Measurements from ENCODE around the gene TOR3A.
"Not testable (repeated sequence)": the region's sequence is repeated elsewhere in the genome, so short reads cannot be mapped to it uniquely, and the experiment has no call there.

The TOR3A gene

DNA sequence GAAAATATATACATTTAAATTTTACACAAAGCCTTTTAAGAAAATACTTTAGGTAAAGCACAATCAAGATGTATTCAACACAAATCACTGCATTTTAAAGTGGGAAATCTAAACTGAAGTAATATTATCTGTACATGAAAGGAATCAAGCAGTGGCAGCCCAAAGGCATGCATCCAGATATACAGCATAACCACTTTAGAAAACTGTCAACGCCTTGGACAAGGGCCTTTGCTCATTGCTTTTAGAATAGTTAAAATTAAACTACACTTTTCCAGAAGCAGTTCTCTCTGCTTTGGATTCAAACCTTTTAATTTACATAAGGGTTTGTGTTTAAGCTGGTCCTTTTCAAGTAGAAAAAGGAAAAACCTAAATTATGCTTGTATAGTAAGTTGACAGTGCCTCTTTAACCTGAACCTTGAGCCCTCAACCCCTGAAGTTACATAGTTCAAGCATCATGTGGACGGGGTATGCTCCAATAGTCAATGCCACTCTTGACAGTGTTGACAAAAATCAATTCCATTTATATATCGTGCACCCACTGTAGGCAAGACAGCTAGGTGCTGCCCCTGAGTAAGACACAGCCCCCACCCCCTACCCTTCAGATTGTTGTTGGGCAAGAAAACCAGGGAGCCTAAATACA, 22.9 kb downstream of the TOR3A start:
- no peak for DNase-seq (ENCODE audit: extremely low read depth in 1 of 2, low read depth in 1 of 2)

DNA sequence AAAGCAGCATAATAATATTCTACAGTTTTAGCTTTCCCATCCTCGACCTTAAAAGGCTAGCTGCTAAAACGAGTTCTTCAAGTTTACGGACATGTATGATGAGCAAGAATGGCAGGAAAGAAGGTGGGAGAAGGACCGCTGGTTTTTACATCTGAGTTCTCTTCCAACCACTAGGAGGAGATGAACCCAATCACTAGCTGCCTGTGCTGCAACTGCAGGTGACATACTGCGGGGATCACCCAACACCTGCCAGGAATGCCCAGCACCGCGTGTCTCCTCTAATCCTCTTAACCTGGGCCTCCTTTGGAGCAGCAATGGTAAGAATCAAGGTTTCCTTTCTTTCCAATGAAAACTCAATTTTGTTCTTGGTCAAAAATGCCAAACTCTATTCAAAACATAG, 23.5 kb downstream of the TOR3A start:
- no peak for DNase-seq (ENCODE audit: extremely low read depth in 1 of 2, low read depth in 1 of 2)

DNA sequence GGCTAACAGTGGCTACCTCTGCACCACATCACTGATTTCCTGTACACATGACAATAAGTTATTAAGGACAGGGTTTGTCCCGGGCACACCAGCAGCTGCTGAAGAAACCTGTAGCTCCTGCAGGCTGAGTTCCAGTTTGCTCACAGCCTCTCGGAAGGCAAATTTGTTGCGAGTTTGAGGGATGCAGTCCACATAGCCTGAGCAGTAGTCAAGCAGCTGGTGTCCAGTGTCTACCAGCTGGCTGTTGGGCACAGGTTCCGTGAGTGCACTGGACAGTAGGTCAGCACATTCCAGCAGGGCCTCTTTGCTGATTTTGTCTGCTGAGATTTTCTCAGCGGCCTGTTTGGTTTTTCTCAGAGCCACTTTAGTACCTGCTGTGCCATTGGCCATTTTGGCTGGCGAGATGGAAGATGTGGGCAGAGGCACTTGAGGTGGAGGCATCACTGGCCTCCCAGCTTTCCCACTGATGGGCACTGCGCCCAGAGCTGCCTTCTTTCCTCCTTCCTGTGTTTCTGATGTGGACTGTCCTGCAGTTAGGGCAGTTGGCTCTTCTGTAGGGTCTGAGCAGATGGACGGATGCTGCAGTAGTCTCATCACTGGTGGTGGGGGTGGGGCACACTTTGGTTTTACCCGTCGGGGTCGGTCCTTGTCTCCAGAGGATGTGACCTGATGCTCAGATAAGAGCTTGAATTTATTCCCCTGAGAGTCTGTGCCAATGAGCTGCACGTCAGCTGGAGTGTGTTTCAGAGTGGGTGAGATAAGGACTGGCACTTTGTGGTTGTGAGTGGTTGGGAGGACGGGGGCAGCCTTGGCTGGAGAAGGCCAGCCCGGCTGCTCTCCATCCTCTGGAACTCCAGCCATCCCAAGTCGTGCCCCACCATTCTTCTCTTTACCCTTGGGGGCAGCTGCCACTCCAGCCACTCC, 26.1 kb downstream of the TOR3A start:
- no peak for DNase-seq (ENCODE audit: extremely low read depth in 1 of 2, low read depth in 1 of 2)

DNA sequence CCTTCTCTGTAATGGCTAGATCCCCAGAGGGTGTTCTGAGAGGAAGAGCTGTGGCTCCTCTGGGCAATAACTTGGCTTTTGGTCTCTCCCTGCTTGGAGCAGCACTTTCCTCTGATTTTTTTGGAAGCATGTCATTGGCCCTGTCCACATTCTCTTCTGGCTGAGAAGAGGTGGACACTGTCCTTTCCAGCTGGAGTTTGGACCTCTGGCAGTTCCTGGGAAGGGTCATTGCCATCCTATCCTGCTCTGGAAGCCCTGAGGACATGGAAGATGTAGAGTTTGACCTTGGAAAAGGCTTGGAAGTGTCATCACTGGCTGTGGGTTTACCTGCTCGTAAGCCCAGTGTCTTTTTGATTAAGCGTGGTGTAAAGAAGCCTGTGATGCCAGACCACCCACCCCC, 26.8 kb downstream of the TOR3A start:
- DNase-seq (ENCODE audit: extremely low read depth in 1 of 2, low read depth in 1 of 2): no peak

DNA sequence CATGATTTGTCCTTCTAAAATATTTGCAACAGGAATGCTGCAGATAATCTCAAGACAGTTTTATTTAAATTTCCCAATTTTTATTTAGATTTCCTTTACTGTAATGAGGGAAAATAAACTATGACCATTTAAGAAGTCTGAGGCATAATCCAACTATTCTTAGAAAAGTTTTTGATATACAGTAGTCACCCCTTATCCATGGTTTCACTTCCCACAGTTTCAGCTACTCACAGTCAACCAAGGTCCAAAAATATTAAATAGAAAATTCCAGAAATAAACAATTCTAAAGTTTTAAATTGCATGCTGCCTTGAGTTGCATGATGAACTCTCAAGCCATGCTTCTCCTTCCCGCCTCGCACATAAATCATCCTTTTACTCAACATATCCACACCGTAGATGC, 33.3 kb downstream of the TOR3A start:
- no peak for DNase-seq (ENCODE audit: extremely low read depth in 1 of 2, low read depth in 1 of 2)

DNA sequence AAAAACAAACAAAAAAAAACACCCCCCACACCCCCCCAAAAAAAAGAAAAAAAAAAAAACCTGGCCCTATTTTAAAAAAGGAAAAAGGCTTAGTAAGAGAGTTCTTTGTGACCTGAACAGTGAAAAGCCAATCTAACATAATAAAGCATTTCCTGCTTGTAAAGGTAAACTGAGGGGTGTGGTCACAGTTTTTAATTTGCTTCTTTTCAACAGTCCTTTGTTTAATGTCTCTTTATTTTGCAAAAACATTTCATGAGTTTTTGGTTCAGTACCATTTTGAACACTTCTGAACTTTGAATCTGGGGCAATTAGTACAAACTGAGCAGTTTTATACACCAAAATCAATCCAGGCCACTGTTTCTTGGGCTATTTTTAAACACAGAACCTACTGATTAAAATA, 37.6 kb downstream of the TOR3A start:
- DNase-seq (ENCODE audit: extremely low read depth in 1 of 2, low read depth in 1 of 2): no peak

DNA sequence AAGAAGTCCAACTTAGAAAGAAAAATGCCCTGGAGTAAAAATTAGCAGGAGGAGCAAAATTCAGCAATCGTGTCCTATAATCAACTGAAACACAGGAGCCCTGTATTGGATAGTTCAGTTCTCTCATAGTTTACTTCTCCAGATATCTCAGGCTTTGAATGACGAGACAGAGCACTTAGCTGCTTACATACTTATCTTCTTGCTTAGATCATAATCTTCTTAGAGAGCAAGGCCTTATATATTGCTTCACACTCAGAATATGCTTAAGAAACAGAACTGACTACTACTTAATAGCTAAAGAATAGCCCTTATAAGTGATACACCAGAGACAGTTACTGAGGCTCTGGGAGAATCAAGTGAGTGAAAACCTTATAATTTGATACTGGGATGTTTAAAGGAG, 38.9 kb downstream of the TOR3A start:
- no peak for DNase-seq (ENCODE audit: extremely low read depth in 1 of 2, low read depth in 1 of 2)

DNA sequence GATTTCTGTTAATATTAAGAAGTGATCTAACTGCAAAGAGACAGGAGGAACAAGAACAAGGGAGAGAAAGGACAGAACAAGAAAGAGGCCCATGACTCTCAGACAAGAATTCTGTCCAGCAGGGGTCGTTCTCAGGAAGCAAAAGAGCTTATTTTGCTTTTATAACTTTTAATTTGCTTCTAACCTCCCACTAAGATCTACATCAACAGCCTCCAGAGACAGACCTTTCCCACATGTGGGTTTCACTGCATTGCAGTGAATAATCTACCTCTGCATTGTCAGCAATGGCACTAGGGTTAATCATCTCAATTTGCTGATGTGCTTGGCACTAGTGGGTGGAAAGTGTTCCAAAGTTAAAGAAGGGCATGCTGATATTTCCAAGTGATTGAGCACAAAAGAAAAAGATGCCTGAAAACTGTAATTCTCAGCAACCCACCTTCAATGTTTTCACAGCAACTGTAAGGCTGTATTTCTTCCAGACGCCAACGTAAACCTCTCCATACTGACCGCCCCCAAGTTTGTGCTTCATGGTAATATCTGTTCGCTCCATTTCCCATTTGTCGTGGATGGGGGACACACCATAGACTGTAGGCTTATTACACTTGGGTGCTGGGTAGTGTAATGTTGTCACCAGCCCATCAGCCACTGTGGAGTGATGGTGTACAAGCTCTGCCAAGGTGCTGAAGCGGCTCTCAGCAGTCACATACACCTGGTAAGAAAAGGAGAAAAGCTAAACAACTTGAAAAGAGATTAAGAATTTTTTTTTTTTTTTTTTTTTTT, 39.5 kb downstream of the TOR3A start:
- peak in 1 of 2 donors; percentile 27 for DNase-seq (ENCODE audit: extremely low read depth in 1 of 2, low read depth in 1 of 2)

DNA sequence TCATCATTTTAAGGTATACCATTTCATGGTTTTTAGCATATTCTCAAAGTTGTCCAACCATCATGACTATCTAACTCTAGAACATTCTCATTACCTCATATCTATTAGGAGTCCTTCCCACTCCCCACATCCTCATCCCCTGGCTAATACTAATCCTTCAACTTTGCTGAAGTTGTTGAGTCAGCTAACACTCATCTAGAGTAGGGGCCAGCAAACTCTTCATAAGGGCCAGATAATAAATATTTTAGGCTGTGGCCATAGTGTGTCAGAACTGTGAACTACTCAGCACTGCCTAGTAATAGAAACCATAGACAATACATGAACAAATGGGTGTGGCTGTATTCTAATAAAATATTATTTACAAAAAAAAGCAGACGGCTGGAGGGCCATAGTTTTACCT, 43.0 kb downstream of the TOR3A start:
- DNase-seq (ENCODE audit: extremely low read depth in 1 of 2, low read depth in 1 of 2): no peak

DNA sequence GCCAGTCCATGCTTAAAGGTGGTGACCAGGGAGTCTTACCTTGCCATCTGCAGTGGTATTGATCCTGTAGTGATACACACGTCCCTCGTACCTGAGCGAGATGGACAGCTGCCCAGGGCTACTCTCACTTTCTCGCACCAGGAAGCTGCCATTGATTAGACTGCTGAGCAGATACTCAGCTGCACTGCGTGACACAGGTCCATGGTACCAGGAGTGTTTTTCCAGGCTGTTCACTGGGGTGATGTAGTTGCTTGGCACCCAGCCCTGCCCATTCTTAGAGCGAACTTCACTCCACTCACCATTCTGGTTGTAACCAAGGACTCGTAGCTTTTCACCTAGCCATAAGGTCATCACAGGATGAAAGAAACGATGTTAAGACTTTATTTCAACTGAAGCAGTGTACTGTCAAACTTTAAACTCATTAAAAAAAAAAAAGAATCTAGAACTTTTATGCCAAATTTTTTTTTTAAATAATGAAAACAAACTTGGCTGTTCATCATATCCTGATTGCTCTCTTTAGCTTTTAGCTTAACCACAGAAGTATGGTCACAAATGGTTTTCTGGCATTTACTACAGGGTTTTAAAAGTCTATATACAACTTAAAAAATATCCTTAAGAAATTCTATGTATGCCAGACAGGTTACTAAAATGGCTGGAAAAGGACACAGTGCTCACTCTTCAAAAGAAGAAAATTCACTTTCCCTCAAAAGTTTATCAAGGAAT, 44.6 kb downstream of the TOR3A start:
- no peak for DNase-seq (ENCODE audit: extremely low read depth in 1 of 2, low read depth in 1 of 2)

DNA sequence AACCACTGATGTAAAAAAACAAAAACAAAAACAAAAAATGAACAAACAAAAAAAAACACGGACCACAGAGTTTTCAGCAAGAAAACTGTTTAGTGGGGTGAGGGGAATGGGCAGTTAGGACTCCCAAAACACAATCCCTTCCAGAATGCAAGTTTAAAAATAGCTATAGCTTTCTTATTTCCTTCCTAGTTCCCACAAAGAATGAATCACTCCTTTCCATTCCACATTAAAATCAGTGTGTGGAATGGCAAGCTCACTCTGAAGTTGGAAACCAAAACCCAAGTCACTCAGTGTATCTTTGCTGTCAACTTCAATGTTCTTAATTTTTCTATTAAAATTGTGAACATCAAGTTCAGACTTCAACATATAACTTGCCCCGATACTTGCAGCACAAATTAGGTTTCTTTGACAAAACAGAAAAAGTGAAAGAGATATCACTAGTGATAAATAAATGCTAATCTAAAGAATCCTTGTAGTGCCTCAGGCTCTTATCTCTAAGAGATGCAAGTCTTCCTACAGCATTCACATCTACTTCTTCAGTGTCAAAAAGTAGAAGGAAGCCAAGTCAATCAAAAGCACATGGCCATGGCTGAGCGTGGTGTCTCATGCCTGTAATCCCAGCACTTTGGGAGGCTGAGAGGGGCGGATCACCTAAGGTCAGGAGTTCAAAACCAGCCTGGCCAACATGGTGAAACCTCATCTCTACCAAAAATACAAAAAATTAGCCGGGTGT, 45.5 kb downstream of the TOR3A start:
- no peak for DNase-seq (ENCODE audit: extremely low read depth in 1 of 2, low read depth in 1 of 2)

DNA sequence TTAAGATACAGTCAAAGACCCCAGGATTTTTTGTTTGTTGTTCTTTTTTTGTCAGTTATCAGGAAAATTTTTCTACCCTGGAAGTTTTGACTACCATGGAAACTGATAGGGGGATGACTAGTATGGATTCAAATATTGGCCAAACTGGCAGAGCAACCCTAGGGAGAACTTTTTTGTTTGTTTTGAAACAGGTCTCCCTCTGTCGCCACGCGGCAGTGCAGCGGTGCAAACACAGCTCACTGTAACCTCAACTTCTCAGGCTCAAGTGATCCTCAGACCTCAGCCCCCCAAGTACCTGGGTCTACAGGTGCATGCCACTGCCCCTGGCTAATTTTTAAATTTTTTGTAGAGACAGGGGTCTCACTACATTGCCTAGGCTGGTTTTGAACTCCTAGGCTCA, 46.6 kb downstream of the TOR3A start:
- no peak for DNase-seq (ENCODE audit: extremely low read depth in 1 of 2, low read depth in 1 of 2)

DNA sequence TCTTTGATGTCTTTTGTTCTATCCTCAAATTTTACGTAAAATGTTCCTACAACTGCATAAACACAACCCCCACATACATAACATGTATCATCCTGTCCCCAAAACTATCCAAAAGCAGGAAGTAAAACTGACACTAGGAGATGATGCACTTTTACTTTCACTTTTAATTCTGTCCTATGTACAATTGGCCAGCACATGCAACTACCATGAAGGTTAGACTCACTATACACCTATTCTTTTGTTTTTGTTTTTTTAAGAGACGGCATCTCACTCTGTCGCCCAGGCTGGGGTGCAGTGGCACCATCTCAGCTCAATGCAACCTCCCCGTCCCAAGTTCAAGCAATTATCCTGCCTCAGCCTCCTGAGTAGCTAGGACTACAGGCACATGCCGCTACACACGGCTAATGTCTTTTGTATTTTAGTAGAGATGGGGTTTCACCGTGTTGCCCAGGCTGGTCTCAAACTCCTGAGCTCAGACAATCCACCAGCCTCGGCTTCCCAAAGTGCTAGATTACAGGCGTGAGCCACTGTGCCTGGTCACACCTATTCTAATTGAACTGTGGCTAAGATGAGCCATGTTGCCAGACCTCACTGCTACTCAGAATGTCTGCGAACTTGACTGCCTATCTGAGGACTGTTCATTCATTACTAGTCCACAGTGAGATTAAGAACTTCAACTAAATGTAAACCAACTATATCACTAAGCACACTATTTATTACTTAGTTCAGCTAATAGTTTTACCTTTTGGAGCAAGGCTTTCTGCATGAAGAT, 48.0 kb downstream of the TOR3A start:
- no peak for DNase-seq (ENCODE audit: extremely low read depth in 1 of 2, low read depth in 1 of 2)

DNA sequence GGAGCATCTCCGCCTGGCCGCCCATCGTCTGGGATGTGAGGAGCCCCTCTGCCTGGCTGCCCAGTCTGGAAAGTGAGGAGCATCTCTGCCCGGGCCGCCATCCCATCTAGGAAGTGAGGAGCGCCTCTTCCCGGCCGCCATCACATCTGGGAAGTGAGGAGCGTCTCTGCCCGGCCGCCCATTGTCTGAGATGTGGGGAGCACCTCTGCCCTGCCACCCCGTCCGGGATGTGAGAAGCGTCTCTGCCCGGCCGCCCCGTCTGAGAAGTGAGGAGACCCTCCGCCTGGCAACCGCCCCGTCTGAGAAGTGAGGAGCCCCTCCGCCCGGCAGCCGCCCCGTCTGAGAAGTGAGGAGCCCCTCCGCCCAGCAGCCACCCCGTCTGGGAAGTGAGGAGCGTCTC, 53.3 kb downstream of the TOR3A start:
- not testable (repeated sequence) for DNase-seq (ENCODE audit: extremely low read depth in 1 of 2, low read depth in 1 of 2)

DNA sequence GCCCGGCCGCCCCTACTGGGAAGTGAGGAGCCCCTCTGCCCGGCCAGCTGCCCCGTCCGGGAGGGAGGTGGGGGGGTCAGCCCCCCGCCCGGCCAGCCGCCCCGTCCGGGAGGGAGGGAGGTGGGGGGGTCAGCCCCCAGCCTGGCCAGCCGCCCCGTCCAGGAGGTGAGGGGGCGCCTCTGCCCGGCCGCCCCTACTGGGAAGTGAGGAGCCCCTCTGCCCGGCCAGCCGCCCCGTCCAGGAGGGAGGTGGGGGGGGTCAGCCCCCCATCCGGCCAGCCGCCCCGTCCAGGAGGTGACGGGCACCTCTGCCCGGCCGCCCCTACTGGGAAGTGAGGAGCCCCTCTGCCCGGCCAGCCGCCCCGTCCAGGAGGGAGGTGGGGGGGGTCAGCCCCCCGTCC, 53.8 kb downstream of the TOR3A start:
- not testable (repeated sequence) for DNase-seq (ENCODE audit: extremely low read depth in 1 of 2, low read depth in 1 of 2)

DNA sequence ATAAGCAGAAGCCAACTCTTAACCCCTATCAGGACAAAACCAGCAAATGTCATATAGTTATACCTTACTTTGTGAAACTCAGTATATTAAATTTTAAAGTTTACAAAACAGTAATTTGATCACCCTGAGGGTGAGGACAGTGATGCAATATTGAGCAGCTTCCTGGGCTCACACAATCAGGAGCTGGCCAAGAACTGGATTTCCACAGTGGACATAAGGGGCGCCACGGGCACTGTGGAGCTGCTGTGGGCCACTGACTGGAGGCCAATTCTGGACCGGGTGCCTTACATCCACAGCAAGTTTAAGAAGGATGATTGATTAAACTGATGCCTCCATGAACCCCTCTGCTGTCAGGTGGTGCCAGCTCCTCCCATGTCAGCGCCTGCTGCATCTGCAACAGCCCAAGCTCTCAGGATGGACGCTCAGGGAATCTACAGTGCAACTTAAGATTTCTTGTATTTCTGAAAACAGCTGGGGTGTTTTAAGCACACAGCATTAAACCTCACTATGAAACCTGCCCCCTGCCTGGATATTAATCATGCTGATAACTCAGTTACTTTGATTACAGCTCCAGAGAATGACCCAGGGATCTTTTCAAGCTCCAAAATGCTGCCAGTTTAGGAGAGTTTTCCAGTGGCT, 55.9 kb downstream of the TOR3A start:
- no peak for DNase-seq (ENCODE audit: extremely low read depth in 1 of 2, low read depth in 1 of 2)

DNA sequence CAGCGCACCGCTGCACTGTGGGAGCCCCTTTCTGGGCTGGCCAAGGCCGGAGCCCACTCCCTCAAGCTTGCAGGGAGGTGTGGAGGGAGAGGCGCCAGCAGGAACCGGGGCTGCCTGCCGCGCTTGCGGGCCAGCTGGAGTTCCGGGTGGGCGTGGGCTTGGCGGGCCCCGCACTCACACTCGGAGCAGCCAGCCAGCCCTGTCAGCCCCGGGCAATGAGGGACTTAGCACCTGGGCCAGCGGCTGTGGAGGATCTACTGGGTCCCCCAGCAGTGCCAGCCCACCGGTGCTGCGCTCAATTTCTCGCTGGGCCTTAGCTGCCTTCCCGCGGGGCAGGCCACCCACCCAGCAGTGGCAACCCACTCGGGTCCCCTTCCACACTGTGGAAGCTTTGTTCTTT, 56.9 kb downstream of the TOR3A start:
- DNase-seq (ENCODE audit: extremely low read depth in 1 of 2, low read depth in 1 of 2): not testable (repeated sequence)

DNA sequence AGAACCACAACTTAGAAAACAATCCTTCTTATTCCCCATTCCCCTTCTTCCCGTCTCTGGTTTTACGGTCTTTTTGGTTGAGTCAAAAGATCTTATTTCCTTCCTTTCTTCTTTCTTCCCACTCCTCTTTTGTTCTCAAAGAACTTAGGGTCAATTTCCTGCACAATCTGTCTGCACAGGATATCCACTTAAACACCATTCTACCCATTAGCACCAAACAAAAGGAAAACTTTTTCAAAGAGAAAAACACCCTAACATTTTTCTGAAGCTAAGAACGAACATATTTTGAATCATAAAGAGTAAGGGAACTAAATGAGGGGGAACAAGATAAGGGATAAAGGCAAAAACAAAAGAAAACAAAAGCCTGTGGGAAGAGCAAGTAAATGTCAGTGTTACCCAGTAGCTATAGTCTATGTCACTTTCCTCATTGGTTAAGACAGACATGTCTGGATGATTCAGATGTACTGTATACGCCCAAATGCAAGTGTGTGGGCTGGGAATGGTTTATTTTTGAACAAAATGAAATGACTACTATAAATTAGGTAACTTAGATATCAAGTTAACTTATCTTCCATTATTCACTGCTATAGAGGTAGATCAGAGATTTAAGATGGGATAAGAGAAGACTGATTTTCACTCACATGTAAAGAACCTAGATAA, 59.9 kb downstream of the TOR3A start:
- DNase-seq (ENCODE audit: extremely low read depth in 1 of 2, low read depth in 1 of 2): peak in 1 of 2 donors; percentile 21
